Prostate gland (tissue), 2 donors: ENCODE data around the gene SUCLG2. TPM values are rescaled to one million over a fixed set of nuclear protein-coding genes. Genes with fewer than 3 reads are reported as not detected.

ENCODE experiments used
- DNase-seq: peaks from one replicate; pipeline ENCODE4 v3.0.0-alpha.2; 2019; ENCODE audit warnings: low spot score
- H3K27ac ChIP-seq, 2 donors: fragments of 200-600 bp; sonication (generic); 2 replicates each; pipeline ENCODE4 v1.5.1; 2017 to 2019
- H3K27me3 ChIP-seq: fragments of 200-600 bp; sonication (generic); replicated peaks from 2 replicates; pipeline ENCODE4 v1.5.1; 2019; ENCODE audit not compliant: insufficient read depth
- H3K36me3 ChIP-seq, 2 donors: fragments of 200-600 bp; sonication (generic); 1 replicate in 1 of 2; 2 replicates in 1 of 2; pipeline versions ENCODE4 v1.5.1 to v1.8.1; 2017 to 2019
- H3K4me1 ChIP-seq: fragments of 200-600 bp; sonication (generic); replicated peaks from 2 replicates; pipeline ENCODE4 v1.5.1; 2019
- H3K4me3 ChIP-seq, 2 donors: fragments of 200-600 bp; sonication (generic); 2 replicates each; pipeline ENCODE4 v1.5.1; 2017 to 2019
- H3K9me3 ChIP-seq: fragments of 200-600 bp; sonication (generic); 2 replicates; pipeline ENCODE4 v1.5.1; 2017
- CTCF ChIP-seq, 4 experiments: fragments of 200-600 bp in 2 of 4; fragments of 450-650 bp in 2 of 4; sonication (generic) in 2 of 4; IDR thresholded peaks; 1 replicate in 3 of 4; 2 replicates in 1 of 4; pipeline ENCODE4 v1.5.1; 2016 to 2019; ENCODE audit warnings: antibody characterized with exemption in 4 of 4, mild to moderate bottlenecking in 2 of 4, moderate library complexity in 2 of 4
- POLR2A ChIP-seq: fragments of 450-650 bp; IDR thresholded peaks from one replicate; pipeline ENCODE4 v1.6.1; 2016; ENCODE audit warnings: antibody characterized with exemption, mild to moderate bottlenecking
- POLR2AphosphoS5 ChIP-seq: sonication (generic); formaldehyde crosslinking; IDR thresholded peaks from one replicate; pipeline ENCODE4 v1.6.1; 2017; ENCODE audit warnings: antibody characterized with exemption
- WGBS: methylation state at CpG from one replicate; pipeline ENCODE4 v1.1.5; 2018; 5-methylcytosine and 5-hydroxymethylcytosine counted together
- intact Hi-C: fragments of 100-400 bp; cut with DNase I; formaldehyde crosslinking; loops from one replicate; pipeline ENCODE4 v1.14.2; 2022
- total RNA-seq, 2 donors: library from RNA; depleted of rRNA; stranded (reverse); fragments of >200 nt; gene quantifications; one replicate each; pipeline ENCODE4 v1.1.0, GENCODE V29; 2016

SUCLG2 gene
- total RNA-seq, 2 donors from 2014 or later, result 33.2 to 65.4 TPM

DNA sequence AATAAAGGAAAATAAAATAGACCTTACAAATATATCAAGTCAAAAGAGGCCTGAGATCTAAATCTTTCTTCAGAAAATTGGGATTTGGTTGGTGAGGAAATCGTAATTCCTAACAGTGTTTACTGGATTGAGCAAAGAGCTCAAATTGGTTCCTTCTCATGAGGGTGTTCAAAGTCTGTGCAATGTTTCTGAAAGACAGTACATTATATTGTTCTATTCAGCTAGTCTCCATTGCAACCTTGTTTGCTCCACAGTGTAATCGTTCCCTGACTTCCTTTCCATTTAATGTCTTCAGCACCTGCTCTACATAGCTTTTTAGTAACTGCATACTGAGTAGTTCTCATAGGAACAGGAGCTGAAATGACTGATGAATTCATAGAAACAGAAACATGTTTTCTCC lies 326.8 kb downstream of the SUCLG2 start:
- Histone ChIP-seq H3K4me3 (no peak overlapping the region), H3K4me1 (no peaks in the 10 kb centered on the region), H3K36me3 (no peaks in the 10 kb centered on the region), H3K27ac (no peak overlapping the region), H3K27me3 (no peaks in the 10 kb centered on the region), H3K9me3 (no peaks in the 10 kb centered on the region)
- DNase-seq, result no peak
- WGBS, result 74% methylated on average over 2 of the region's 2 CpGs
- TF ChIP-seq CTCF (IDR thresholded peaks at IDR 0.05), result no peak
- no peak for TF ChIP-seq POLR2A
- no peak for TF ChIP-seq POLR2AphosphoS5
- intact Hi-C loops, result no loop called here

DNA sequence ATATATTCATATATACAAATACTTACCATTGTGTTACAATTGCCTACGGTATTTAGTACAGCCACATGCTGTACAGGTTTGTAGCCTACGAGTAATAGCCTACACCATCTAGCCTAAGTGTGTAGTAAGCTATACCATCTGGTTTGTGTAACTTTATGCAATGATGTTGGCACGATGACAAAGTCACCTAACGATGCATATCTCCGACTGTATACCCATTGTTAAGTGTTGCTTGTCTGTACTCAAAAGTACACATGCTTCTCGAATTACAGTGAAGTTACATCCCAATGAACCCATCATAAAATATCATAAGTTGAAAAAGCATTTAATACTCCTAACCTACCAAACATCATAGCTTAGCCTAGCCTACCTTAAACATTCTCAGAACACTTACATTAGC lies 329.2 kb downstream of the SUCLG2 start:
- intact Hi-C loops, result no loop called here
- no peaks in the 10 kb centered on the region for H3K27me3 ChIP-seq
- no peak for TF ChIP-seq POLR2AphosphoS5
- H3K9me3 ChIP-seq, result no peaks in the 10 kb centered on the region
- H3K4me1 ChIP-seq, result no peaks in the 10 kb centered on the region
- no peak overlapping the region for H3K4me3 ChIP-seq
- 46% methylated on average over 6 of the region's 6 CpGs for WGBS
- no peak overlapping the region for H3K27ac ChIP-seq
- H3K36me3 ChIP-seq, result no peaks in the 10 kb centered on the region
- no peak for DNase-seq
